ENCODE data around the gene PPP2R3B.

- TF ChIP-seq CTCF (IDR thresholded peaks at IDR 0.05) (no peak), POLR2A (IDR thresholded peaks at IDR 0.05) (no peak)
Observed at GRCh38 chrX:434946-435345, 48.2 kb upstream of the PPP2R3B start.
